A673 (cell line): ENCODE data around the gene GOLGA5. TPM values are rescaled to one million over a fixed set of nuclear protein-coding genes. Genes with fewer than 3 reads are reported as not detected.

ENCODE experiments used
- BruUV-seq: library from RNA; stranded (reverse); fragments of 400-500 nt; replicated peaks from 2 replicates; lab custom pipeline; 2021; lab: Mats Ljungman, UMichigan
- CTCF ChIA-PET: fragments of 300-600 bp; sonication (Branson Sonifier 250); formaldehyde crosslinking; loops from one replicate; lab custom pipeline; 2022; ENCODE audit warnings: antibody characterized with exemption; lab: Charles Lee
- POLR2A ChIA-PET: fragments of 300-600 bp; sonication (Branson Sonifier 250); formaldehyde crosslinking; loops from one replicate; lab custom pipeline; 2022; ENCODE audit warnings: antibody characterized with exemption; ENCODE audit not compliant: low non-redundant PET; lab: Charles Lee
- DNase-seq: peaks from one replicate; pipeline ENCODE4 v3.0.0-alpha.2; 2015; ENCODE audit warnings: low spot score
- H3K27ac ChIP-seq: fragments of 200-600 bp; sonication (generic); 2 replicates; pipeline ENCODE4 v1.5.1; 2016; ENCODE audit warnings: mixed run types, low read depth, mild to moderate bottlenecking, mixed read lengths, antibody characterized with exemption, low read length; ENCODE audit not compliant: poor library complexity, severe bottlenecking
- H3K27me3 ChIP-seq: fragments of 200-600 bp; sonication (generic); replicated peaks from 2 replicates; pipeline ENCODE4 v1.6.1; 2017; ENCODE audit warnings: mixed run types, low read depth, mild to moderate bottlenecking, mixed read lengths, antibody characterized with exemption, low read length; ENCODE audit not compliant: insufficient read depth, poor library complexity
- H3K36me3 ChIP-seq: fragments of 200-600 bp; sonication (generic); 2 replicates; pipeline ENCODE4 v1.6.1; 2016; ENCODE audit warnings: mixed run types, mild to moderate bottlenecking, mixed read lengths, antibody characterized with exemption, low read length; ENCODE audit not compliant: insufficient read depth, poor library complexity, severe bottlenecking
- H3K4me1 ChIP-seq: fragments of 200-600 bp; sonication (generic); 2 replicates; pipeline ENCODE4 v1.6.1; 2017; ENCODE audit warnings: mixed run types, mild to moderate bottlenecking, mixed read lengths, antibody characterized with exemption, low read length; ENCODE audit not compliant: insufficient read depth, poor library complexity, severe bottlenecking
- H3K4me3 ChIP-seq: fragments of 200-600 bp; sonication (generic); 2 replicates; pipeline ENCODE4 v1.5.1; 2016; ENCODE audit warnings: low read depth, mixed run types, mild to moderate bottlenecking, mixed read lengths, low read length; ENCODE audit not compliant: poor library complexity, severe bottlenecking
- H3K9me3 ChIP-seq: fragments of 200-600 bp; sonication (generic); 2 replicates; pipeline ENCODE4 v1.6.1; 2016; ENCODE audit warnings: mixed run types, low read depth, mild to moderate bottlenecking, mixed read lengths, antibody characterized with exemption, low read length; ENCODE audit not compliant: poor library complexity, severe bottlenecking
- EZH2 ChIP-seq: fragments of 200-600 bp; sonication (generic); IDR thresholded peaks from 2 replicates; pipeline ENCODE4 v1.6.1; 2017; ENCODE audit warnings: borderline replicate concordance, low read depth, mild to moderate bottlenecking, mixed read lengths, antibody characterized with exemption, low read length; ENCODE audit not compliant: poor library complexity, severe bottlenecking
- intact Hi-C: fragments of 100-400 bp; cut with micrococcal nuclease; formaldehyde crosslinking; loops from one replicate; pipeline ENCODE4 v1.10.0; 2022; ENCODE audit not compliant: unreplicated experiment
- total RNA-seq: library from RNA; stranded (reverse); gene quantifications from 2 replicates; pipeline ENCODE4 v1.2.3, GENCODE V29; 2021
- TF ChIP-seq, protein P1 (sequence below): fragments of 300-800, 200-600 bp; sonication (generic); conservative IDR thresholded peaks from 2 replicates; pipeline ENCODE4 v1.5.1; 2017; ENCODE audit warnings: low read depth, mild to moderate bottlenecking, antibody characterized with exemption, low read length, moderate library complexity, mixed read lengths

GOLGA5 gene
- total RNA-seq, 1 experiment from 2014 or later: 21.3 TPM

DNA sequence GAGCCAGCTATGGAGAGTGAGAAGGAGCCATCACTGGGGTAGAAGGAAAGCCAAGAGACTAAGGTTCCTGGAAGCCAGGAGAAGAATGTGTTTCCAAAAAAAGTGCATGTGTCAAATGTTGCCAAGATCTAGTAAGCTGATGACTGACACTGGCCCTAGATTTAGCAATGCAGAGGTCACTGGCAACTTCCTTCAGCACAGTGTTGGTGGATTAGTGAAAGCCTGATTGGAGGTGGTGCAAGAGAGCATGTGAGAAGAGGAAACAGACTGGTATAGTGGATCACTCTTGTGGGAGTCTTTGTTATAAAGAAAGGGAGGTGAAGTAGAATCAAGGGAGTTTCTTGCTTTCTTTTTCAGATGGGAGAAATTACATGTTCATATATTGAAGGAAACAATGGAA lies 94.8 kb downstream of the GOLGA5 start:
- peaks cover 27% of the 10 kb centered on the region for H3K27me3 ChIP-seq
- CTCF ChIA-PET: no interaction called here
- H3K9me3 ChIP-seq: no peaks in the 10 kb centered on the region
- H3K4me1 ChIP-seq: no peaks in the 10 kb centered on the region
- DNase-seq: no peak
- no TSS peak for BruUV-seq
- intact Hi-C loops: no loop called here
- POLR2A ChIA-PET: no interaction called here
- TF ChIP-seq, protein P1, sequence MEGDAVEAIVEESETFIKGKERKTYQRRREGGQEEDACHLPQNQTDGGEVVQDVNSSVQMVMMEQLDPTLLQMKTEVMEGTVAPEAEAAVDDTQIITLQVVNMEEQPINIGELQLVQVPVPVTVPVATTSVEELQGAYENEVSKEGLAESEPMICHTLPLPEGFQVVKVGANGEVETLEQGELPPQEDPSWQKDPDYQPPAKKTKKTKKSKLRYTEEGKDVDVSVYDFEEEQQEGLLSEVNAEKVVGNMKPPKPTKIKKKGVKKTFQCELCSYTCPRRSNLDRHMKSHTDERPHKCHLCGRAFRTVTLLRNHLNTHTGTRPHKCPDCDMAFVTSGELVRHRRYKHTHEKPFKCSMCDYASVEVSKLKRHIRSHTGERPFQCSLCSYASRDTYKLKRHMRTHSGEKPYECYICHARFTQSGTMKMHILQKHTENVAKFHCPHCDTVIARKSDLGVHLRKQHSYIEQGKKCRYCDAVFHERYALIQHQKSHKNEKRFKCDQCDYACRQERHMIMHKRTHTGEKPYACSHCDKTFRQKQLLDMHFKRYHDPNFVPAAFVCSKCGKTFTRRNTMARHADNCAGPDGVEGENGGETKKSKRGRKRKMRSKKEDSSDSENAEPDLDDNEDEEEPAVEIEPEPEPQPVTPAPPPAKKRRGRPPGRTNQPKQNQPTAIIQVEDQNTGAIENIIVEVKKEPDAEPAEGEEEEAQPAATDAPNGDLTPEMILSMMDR: no peak
- TF ChIP-seq EZH2: no peak
- no peak overlapping the region for H3K27ac ChIP-seq
- no peaks in the 10 kb centered on the region for H3K36me3 ChIP-seq
- H3K4me3 ChIP-seq: no peak overlapping the region

Other genes starting within 250 kb of the GOLGA5 start
- 34.6 and 39.8 TPM in 2 replicates for gene LGMN, start 45.7 kb upstream of the GOLGA5 start, total RNA-seq
- 12.7 and 14.8 TPM in 2 replicates for gene CHGA, start 128.8 kb downstream of the GOLGA5 start, total RNA-seq